ENCODE measurements around the gene DNMT1.
A peak's percentile ranks its signal among the peaks of the same experiment; 100 is the strongest.

DNMT1 gene

DNA sequence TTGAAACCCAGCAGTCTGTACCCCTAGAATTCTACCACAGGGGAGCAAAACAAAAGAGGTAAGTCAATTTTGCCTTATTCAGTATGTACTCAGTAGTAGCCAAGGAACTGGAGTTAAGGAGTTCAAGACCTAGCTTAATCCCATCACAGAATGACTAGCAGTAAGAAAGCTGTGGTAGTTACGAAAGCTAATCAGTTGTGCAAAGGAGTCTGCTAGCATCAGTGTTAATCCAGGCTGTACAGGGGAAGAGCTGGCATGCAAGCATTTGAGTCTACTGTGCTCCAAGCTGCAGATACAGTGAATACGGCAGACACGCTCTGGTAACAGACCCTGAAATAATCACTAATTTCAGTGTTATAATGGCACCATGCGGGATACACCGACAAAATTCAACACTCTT is 4.7 kb downstream of the DNMT1 start:
- peaks cover 12% of the 10 kb centered on the region for H3K79me1 ChIP-seq (ENCODE audit: low read length)
- H3K18ac ChIP-seq (ENCODE audit: low read length) = no peak overlapping the region
- no peak overlapping the region for H2BK15ac ChIP-seq (replicated peaks; ENCODE audit: low read depth)

DNA sequence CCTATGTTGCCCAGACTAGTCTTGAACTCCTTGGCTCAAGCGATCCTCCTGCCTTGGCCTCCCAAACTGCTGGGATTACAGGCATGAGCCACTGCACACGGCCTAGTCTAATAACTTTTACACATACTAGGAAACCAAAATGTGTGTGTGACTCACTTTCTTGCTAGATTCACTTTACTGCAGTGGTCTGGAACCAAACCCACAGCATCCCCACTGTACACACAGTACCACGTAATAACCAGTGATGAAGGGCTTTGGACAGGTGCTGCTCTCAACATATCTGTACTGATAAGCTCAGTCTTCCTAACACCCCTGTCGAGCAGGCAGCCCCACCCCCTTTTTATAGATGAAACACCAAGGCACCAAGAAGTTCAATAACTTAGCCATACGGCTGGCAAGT is 5.1 kb downstream of the DNMT1 start:
- no peak for DNase-seq
- no peak overlapping the region for H3K4ac ChIP-seq (ENCODE audit: low read depth, low read length)
- peaks cover 1% of the 10 kb centered on the region for H3K36me3 ChIP-seq (ENCODE audit: control insufficient read depth, insufficient read depth, low read length)
- no peak overlapping the region for H3K4me2 ChIP-seq (ENCODE audit: low read length)
- H2BK120ac ChIP-seq (ENCODE audit: low read depth, low read length) = no peak overlapping the region
- H3K27ac ChIP-seq (ENCODE audit: low read depth, low read length) = no peak overlapping the region
- H3K23ac ChIP-seq (ENCODE audit: low read length) = no peak overlapping the region
- H4K8ac ChIP-seq (ENCODE audit: low read depth, low read length) = no peak overlapping the region
- no peak overlapping the region for H3K56ac ChIP-seq (ENCODE audit: low read length)
- no peaks in the 10 kb centered on the region for H3K4me1 ChIP-seq (ENCODE audit: control insufficient read depth, low read depth, low read length)
- H3K79me2 ChIP-seq (ENCODE audit: control insufficient read depth, insufficient read depth, low read length) = peaks cover 86% of the 10 kb centered on the region
- no peak overlapping the region for H2AK5ac ChIP-seq (ENCODE audit: low read length)
- no peaks in the 10 kb centered on the region for H3K27me3 ChIP-seq (ENCODE audit: insufficient read depth, low read length, poor library complexity)
- no CpG with 5 or more reads among the region's 5 CpGs for WGBS (ENCODE audit: extremely low coverage, insufficient coverage, low lambda C conversion rate)
- no peak overlapping the region for H3K4me3 ChIP-seq (ENCODE audit: low read length)
- H2BK15ac ChIP-seq (replicated peaks; ENCODE audit: low read depth) = no peak overlapping the region
- no peak overlapping the region for H3K18ac ChIP-seq (ENCODE audit: low read length)
- no peak overlapping the region for H3K9ac ChIP-seq (ENCODE audit: low read length)
- H2BK5ac ChIP-seq (ENCODE audit: low read length) = no peak overlapping the region
- peaks cover 14% of the 10 kb centered on the region for H3K79me1 ChIP-seq (ENCODE audit: low read length)
- H4K5ac ChIP-seq (ENCODE audit: low read length) = no peak overlapping the region

More for the DNA sequence above, 4.7 kb downstream of the DNMT1 start:
- H3K9ac ChIP-seq (ENCODE audit: low read length) = no peak overlapping the region
- no peak overlapping the region for H3K23ac ChIP-seq (ENCODE audit: low read length)
- no peak overlapping the region for H2AK5ac ChIP-seq (ENCODE audit: low read length)
- H3K4ac ChIP-seq (ENCODE audit: low read depth, low read length) = no peak overlapping the region
- H4K8ac ChIP-seq (ENCODE audit: low read depth, low read length) = no peak overlapping the region
- peaks cover 1% of the 10 kb centered on the region for H3K36me3 ChIP-seq (ENCODE audit: control insufficient read depth, insufficient read depth, low read length)
- no peaks in the 10 kb centered on the region for H3K27me3 ChIP-seq (ENCODE audit: insufficient read depth, low read length, poor library complexity)
- no peak overlapping the region for H3K27ac ChIP-seq (ENCODE audit: low read depth, low read length)
- H2BK120ac ChIP-seq (ENCODE audit: low read depth, low read length) = no peak overlapping the region
- no peak overlapping the region for H3K56ac ChIP-seq (ENCODE audit: low read length)
- WGBS (ENCODE audit: extremely low coverage, insufficient coverage, low lambda C conversion rate) = no CpG with 5 or more reads among the region's 5 CpGs
- peaks cover 82% of the 10 kb centered on the region for H3K79me2 ChIP-seq (ENCODE audit: control insufficient read depth, insufficient read depth, low read length)
- H2BK5ac ChIP-seq (ENCODE audit: low read length) = no peak overlapping the region
- no peak for DNase-seq
- H3K4me2 ChIP-seq (ENCODE audit: low read length) = no peak overlapping the region
- no peak overlapping the region for H4K5ac ChIP-seq (ENCODE audit: low read length)
- H3K4me3 ChIP-seq (ENCODE audit: low read length) = no peak overlapping the region
- no peaks in the 10 kb centered on the region for H3K4me1 ChIP-seq (ENCODE audit: control insufficient read depth, low read depth, low read length)

DNA sequence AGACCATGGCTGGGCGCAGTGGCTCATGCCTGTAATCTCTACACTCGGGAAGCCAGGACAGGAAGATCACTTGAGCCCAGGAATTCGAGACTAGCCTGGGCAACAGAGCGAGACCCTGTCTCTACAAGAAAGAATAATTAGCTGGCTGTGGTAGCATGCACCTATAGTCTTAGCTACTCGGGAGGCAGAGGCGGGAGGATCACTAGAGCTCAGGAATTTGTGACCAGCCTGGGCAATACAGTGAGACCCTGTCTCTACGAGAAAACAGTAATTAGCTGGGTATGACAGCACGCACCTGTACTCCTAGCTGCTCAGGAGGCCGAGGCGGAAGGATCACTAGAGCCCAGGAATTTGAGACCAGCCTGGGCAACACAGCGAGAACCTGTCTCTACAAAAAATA is 7.4 kb downstream of the DNMT1 start:
- no peak overlapping the region for H2BK5ac ChIP-seq (ENCODE audit: low read length)
- H3K23ac ChIP-seq (ENCODE audit: low read length) = no peak overlapping the region
- H3K27ac ChIP-seq (ENCODE audit: low read depth, low read length) = no peak overlapping the region
- no peak overlapping the region for H4K8ac ChIP-seq (ENCODE audit: low read depth, low read length)
- H4K5ac ChIP-seq (ENCODE audit: low read length) = no peak overlapping the region
- H3K79me1 ChIP-seq (ENCODE audit: low read length) = peaks cover 13% of the 10 kb centered on the region
- no peak for DNase-seq
- no peak overlapping the region for H3K56ac ChIP-seq (ENCODE audit: low read length)
- no peak overlapping the region for H2BK120ac ChIP-seq (ENCODE audit: low read depth, low read length)
- H3K27me3 ChIP-seq (ENCODE audit: insufficient read depth, low read length, poor library complexity) = no peaks in the 10 kb centered on the region
- no peak overlapping the region for H3K9ac ChIP-seq (ENCODE audit: low read length)
- H2AK5ac ChIP-seq (ENCODE audit: low read length) = no peak overlapping the region
- no peak overlapping the region for H3K4ac ChIP-seq (ENCODE audit: low read depth, low read length)
- no CpG with 5 or more reads among the region's 11 CpGs for WGBS (ENCODE audit: extremely low coverage, insufficient coverage, low lambda C conversion rate)
- no peak overlapping the region for H3K4me3 ChIP-seq (ENCODE audit: low read length)
- no peaks in the 10 kb centered on the region for H3K4me1 ChIP-seq (ENCODE audit: control insufficient read depth, low read depth, low read length)
- H3K79me2 ChIP-seq (ENCODE audit: control insufficient read depth, insufficient read depth, low read length) = peaks cover 76% of the 10 kb centered on the region
- H3K18ac ChIP-seq (ENCODE audit: low read length) = no peak overlapping the region
- no peak overlapping the region for H3K4me2 ChIP-seq (ENCODE audit: low read length)
- H3K36me3 ChIP-seq (ENCODE audit: control insufficient read depth, insufficient read depth, low read length) = peaks cover 1% of the 10 kb centered on the region
- H2BK15ac ChIP-seq (replicated peaks; ENCODE audit: low read depth) = no peak overlapping the region

DNA sequence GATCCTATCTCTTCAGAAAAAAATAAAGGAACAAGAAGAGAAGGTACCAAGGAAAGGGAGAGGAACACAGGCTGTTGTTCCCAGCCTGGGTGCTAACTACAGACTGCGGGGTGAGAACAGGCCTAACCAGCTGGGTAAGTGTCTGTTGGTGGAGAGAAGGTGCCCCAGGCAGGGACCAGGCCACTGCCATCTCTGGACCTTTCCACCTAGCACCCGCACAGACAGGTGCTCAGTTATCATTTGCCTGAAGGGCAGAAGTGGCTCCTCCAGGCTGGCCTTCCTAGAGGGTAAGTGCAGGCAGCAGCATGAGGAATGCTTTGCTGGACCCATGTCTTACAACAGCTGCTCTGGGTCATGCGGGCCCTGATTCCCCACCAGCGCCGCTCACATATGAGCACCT is 10.1 kb downstream of the DNMT1 start:
- no peaks in the 10 kb centered on the region for H3K4me1 ChIP-seq (ENCODE audit: control insufficient read depth, low read depth, low read length)
- WGBS (ENCODE audit: extremely low coverage, insufficient coverage, low lambda C conversion rate) = no CpG with 5 or more reads among the region's 5 CpGs
- H3K36me3 ChIP-seq (ENCODE audit: control insufficient read depth, insufficient read depth, low read length) = peaks cover 6% of the 10 kb centered on the region

DNA sequence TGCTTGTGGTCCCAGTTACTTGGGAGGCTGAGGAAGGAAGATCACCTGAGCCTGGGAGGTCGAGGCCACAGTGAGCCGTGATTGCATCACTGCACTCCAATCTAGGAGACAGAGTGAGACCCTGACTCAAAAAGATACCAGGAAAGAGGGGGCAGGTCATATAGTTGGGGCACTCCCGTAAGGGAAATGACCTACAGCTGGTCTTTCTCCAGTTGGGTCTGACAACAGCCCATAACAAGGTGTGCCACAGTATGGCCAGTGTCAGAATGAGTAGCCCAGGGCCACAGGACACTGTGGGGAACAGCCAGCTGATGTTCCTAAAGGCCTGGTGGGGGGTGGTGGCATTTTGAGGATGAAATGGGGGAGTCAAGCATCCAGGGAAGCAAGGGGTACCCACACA is 10.8 kb downstream of the DNMT1 start:
- Histone ChIP-seq H3K9ac (ENCODE audit: low read length) (no peak overlapping the region), H2BK120ac (ENCODE audit: low read depth, low read length) (no peak overlapping the region), H3K23ac (ENCODE audit: low read length) (no peak overlapping the region), H3K79me2 (ENCODE audit: control insufficient read depth, insufficient read depth, low read length) (peaks cover 49% of the 10 kb centered on the region), H3K56ac (ENCODE audit: low read length) (peak overlapping the region; percentile 15), H3K27ac (ENCODE audit: low read depth, low read length) (no peak overlapping the region), H2BK15ac (replicated peaks; ENCODE audit: low read depth) (no peak overlapping the region), H3K4me2 (ENCODE audit: low read length) (no peak overlapping the region), H3K4ac (ENCODE audit: low read depth, low read length) (no peak overlapping the region), H3K4me3 (ENCODE audit: low read length) (no peak overlapping the region), H3K36me3 (ENCODE audit: control insufficient read depth, insufficient read depth, low read length) (peaks cover 9% of the 10 kb centered on the region), H3K18ac (ENCODE audit: low read length) (no peak overlapping the region), H2BK5ac (ENCODE audit: low read length) (no peak overlapping the region), H4K5ac (ENCODE audit: low read length) (no peak overlapping the region), H2AK5ac (ENCODE audit: low read length) (no peak overlapping the region), H4K8ac (ENCODE audit: low read depth, low read length) (no peak overlapping the region), H3K27me3 (ENCODE audit: insufficient read depth, low read length, poor library complexity) (no peaks in the 10 kb centered on the region), H3K79me1 (ENCODE audit: low read length) (peaks cover 7% of the 10 kb centered on the region), H3K4me1 (ENCODE audit: control insufficient read depth, low read depth, low read length) (no peaks in the 10 kb centered on the region)
- WGBS (ENCODE audit: extremely low coverage, insufficient coverage, low lambda C conversion rate) = no CpG with 5 or more reads among the region's 3 CpGs
- no peak for DNase-seq

More for the DNA sequence above, 10.1 kb downstream of the DNMT1 start:
- Histone ChIP-seq H3K4ac (ENCODE audit: low read depth, low read length) (no peak overlapping the region), H3K79me1 (ENCODE audit: low read length) (peaks cover 8% of the 10 kb centered on the region), H3K79me2 (ENCODE audit: control insufficient read depth, insufficient read depth, low read length) (peaks cover 53% of the 10 kb centered on the region), H3K4me3 (ENCODE audit: low read length) (no peak overlapping the region), H4K5ac (ENCODE audit: low read length) (no peak overlapping the region), H2BK5ac (ENCODE audit: low read length) (no peak overlapping the region), H3K23ac (ENCODE audit: low read length) (no peak overlapping the region), H3K56ac (ENCODE audit: low read length) (no peak overlapping the region), H2AK5ac (ENCODE audit: low read length) (no peak overlapping the region), H2BK15ac (replicated peaks; ENCODE audit: low read depth) (no peak overlapping the region), H3K27ac (ENCODE audit: low read depth, low read length) (no peak overlapping the region), H2BK120ac (ENCODE audit: low read depth, low read length) (no peak overlapping the region), H3K4me2 (ENCODE audit: low read length) (no peak overlapping the region), H3K18ac (ENCODE audit: low read length) (no peak overlapping the region), H3K9ac (ENCODE audit: low read length) (no peak overlapping the region), H3K27me3 (ENCODE audit: insufficient read depth, low read length, poor library complexity) (no peaks in the 10 kb centered on the region), H4K8ac (ENCODE audit: low read depth, low read length) (no peak overlapping the region)
- no peak for DNase-seq

DNA sequence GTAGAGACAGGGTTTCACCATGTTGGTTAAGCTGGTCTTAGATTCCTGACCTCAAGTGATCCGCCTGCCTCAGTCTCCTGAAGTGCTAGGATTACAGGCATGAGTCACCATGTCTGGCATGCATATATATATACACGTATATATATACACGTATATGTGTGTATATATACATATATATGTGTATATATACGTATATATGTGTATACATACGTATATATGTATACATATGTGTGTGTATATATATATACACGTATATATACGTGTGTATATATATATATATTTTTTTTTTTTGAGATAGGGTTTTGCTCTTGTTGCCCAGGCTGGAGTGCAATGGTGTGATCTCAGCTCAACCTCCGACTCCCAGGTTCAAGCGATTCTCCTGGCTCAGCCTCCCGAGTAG is 11.9 kb downstream of the DNMT1 start:
- no peak overlapping the region for H3K4me3 ChIP-seq (ENCODE audit: low read length)
- H3K18ac ChIP-seq (ENCODE audit: low read length) = no peak overlapping the region
- H3K27me3 ChIP-seq (ENCODE audit: insufficient read depth, low read length, poor library complexity) = no peaks in the 10 kb centered on the region
- H3K56ac ChIP-seq (ENCODE audit: low read length) = no peak overlapping the region
- no CpG with 5 or more reads among the region's 10 CpGs for WGBS (ENCODE audit: extremely low coverage, insufficient coverage, low lambda C conversion rate)
- peaks cover 9% of the 10 kb centered on the region for H3K36me3 ChIP-seq (ENCODE audit: control insufficient read depth, insufficient read depth, low read length)
- no peak overlapping the region for H3K4me2 ChIP-seq (ENCODE audit: low read length)
- H3K27ac ChIP-seq (ENCODE audit: low read depth, low read length) = no peak overlapping the region
- H3K79me1 ChIP-seq (ENCODE audit: low read length) = peaks cover 7% of the 10 kb centered on the region
- no peak overlapping the region for H4K8ac ChIP-seq (ENCODE audit: low read depth, low read length)
- H3K4ac ChIP-seq (ENCODE audit: low read depth, low read length) = no peak overlapping the region
- no peak overlapping the region for H3K23ac ChIP-seq (ENCODE audit: low read length)
- H3K4me1 ChIP-seq (ENCODE audit: control insufficient read depth, low read depth, low read length) = no peaks in the 10 kb centered on the region
- no peak overlapping the region for H2AK5ac ChIP-seq (ENCODE audit: low read length)
- H2BK5ac ChIP-seq (ENCODE audit: low read length) = no peak overlapping the region
- no peak overlapping the region for H2BK15ac ChIP-seq (replicated peaks; ENCODE audit: low read depth)
- H3K79me2 ChIP-seq (ENCODE audit: control insufficient read depth, insufficient read depth, low read length) = peaks cover 39% of the 10 kb centered on the region
- DNase-seq = no peak
- H2BK120ac ChIP-seq (ENCODE audit: low read depth, low read length) = no peak overlapping the region
- H3K9ac ChIP-seq (ENCODE audit: low read length) = no peak overlapping the region
- no peak overlapping the region for H4K5ac ChIP-seq (ENCODE audit: low read length)

Data from mesendoderm (in vitro differentiated cells).